C4-2B (cell line): Measurements from ENCODE around the gene ZDHHC24.

Experiments
- CTCF ChIP-seq: fragments of 450-650 bp; conservative IDR thresholded peaks from 2 replicates; pipeline ENCODE4 v1.5.1; 2017; ENCODE audit warnings: mild to moderate bottlenecking
- ZFX ChIP-seq: fragments of 450-650 bp; IDR thresholded peaks from 2 replicates; pipeline ENCODE4 v1.6.1; 2017

- TF ChIP-seq CTCF (no peak), ZFX (no peak)
Observed at GRCh38 chr11:66530927-66531709, 14.7 kb downstream of the ZDHHC24 start.
